22Rv1 (cell line): ENCODE data around the gene PRRC2B.
A peak's percentile ranks its signal among the peaks of the same experiment; 100 is the strongest.

Experiments used
- ZFX ChIP-seq: fragments of 450-650 bp; IDR thresholded peaks from 2 replicates; pipeline ENCODE4 v1.6.1; 2017; ENCODE audit warnings: antibody characterized with exemption, borderline replicate concordance
- TF ChIP-seq, protein P1 (sequence below): fragments of 450-650 bp; IDR thresholded peaks from 2 replicates; pipeline ENCODE4 v1.5.1; 2017; ENCODE audit warnings: mild to moderate bottlenecking

DNA sequence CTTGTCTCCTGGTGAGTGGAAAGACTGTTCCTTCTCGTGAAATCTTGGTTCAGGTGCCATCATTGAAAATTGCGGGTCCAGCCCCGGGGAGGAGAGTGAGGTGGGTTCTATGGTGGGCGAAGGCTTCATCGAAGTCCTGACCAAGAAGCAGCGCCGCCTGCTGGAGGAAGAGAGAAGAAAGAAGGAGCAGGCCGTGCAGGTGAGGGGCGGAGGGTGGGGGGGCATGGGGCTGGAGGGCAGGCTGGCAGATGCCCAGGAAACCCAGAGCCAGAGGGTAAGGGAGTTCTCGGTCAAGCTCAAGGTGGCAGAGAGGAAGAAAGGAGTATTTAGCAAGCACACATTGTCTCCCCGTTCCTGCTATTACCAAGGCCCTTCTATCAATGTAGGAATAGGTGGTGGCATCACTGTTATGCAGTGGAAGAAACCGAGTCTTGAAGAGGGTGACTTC lies 84.6 kb downstream of the PRRC2B start:
- TF ChIP-seq, protein P1, sequence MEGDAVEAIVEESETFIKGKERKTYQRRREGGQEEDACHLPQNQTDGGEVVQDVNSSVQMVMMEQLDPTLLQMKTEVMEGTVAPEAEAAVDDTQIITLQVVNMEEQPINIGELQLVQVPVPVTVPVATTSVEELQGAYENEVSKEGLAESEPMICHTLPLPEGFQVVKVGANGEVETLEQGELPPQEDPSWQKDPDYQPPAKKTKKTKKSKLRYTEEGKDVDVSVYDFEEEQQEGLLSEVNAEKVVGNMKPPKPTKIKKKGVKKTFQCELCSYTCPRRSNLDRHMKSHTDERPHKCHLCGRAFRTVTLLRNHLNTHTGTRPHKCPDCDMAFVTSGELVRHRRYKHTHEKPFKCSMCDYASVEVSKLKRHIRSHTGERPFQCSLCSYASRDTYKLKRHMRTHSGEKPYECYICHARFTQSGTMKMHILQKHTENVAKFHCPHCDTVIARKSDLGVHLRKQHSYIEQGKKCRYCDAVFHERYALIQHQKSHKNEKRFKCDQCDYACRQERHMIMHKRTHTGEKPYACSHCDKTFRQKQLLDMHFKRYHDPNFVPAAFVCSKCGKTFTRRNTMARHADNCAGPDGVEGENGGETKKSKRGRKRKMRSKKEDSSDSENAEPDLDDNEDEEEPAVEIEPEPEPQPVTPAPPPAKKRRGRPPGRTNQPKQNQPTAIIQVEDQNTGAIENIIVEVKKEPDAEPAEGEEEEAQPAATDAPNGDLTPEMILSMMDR: peak; percentile 84
- TF ChIP-seq ZFX: no peak
